Pons (tissue), 1 donor: ENCODE results near the gene FADD.

Source experiments
- DNase-seq: peaks from one replicate; pipeline ENCODE4 v3.0.0-alpha.2; 2016; ENCODE audit warnings: low spot score

The FADD gene, protein sequence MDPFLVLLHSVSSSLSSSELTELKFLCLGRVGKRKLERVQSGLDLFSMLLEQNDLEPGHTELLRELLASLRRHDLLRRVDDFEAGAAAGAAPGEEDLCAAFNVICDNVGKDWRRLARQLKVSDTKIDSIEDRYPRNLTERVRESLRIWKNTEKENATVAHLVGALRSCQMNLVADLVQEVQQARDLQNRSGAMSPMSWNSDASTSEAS

GRCh38 chr11:70202920-70203750, at the start of gene FADD:
TSS of gene FADD (plus strand) at chr11:70203296. CDS start at chr11:70203460, 164 bp downstream.
- peak; percentile 87 for DNase-seq

GRCh38 chr11:70155386-70155785, 47.7 kb upstream of the FADD start:
- DNase-seq = no peak

DNA sequence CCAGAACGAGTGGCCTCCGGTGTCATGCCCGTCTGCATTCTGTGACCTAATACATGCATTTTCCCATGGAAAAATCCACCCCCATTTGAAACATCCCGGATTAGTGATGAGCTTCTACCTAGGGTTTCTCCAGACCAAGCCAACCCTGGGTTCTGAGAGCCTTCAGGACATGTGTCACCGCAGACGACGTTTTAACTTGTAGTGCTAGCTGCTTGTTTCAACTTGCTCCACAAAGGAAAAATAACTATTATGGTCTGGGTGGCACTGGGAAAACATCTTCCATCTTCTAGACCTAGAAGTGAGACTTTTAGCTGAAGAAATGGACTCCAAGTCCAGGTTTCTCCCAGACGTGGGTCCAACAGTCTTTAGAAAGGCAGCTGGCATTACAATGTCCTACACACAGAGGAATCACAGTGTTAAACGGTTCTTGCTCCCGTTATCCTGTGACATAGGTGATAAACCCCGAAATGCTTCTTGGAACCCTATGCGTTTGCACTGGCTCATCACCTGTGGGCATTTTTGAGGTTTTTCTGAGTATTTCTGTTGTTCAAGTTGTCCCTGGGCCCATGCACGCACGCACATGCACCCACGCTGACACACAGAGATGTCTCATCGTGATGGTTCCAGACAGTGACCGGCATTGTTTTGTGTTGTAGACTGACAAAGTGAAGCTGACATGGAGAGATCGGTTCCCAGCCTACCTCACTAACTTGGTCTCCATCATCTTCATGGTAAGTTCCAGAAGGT, 46.6 kb upstream of the FADD start:
- DNase-seq = no peak

- no peak for DNase-seq
Measured at GRCh38 chr11:70158201-70158600, 44.9 kb upstream of the FADD start.

DNA sequence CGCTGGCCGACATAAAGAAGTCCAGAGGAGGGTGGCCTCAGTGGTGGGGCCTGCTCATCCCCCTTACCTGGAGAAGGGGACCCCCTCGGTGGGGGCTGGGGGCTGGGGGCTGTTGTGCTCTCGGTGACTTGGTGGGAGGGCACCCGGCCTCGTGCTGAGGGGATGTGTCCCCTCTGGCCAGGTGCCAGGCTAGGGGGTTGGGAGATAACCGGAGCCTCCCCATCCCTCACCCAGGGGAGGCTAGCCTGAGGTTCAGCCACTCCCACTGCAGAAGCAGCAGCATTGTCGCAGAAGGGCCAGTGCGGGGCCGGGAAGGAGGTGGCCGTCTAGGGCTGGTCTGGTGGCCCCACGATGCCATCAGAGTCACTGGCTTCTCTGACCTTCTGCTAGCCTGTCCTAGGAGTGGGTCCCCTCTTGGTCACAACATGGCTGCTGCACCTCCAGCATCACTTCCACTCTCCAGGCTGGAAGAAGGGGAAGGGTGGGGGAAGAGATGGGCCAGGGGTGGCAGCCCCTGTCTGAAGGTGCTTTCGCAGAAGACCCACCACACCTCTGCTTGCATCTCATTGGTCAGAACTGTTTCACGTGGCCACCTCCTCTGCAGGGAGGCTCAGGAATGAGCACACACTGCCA, 44.2 kb upstream of the FADD start:
- DNase-seq = no peak

DNA sequence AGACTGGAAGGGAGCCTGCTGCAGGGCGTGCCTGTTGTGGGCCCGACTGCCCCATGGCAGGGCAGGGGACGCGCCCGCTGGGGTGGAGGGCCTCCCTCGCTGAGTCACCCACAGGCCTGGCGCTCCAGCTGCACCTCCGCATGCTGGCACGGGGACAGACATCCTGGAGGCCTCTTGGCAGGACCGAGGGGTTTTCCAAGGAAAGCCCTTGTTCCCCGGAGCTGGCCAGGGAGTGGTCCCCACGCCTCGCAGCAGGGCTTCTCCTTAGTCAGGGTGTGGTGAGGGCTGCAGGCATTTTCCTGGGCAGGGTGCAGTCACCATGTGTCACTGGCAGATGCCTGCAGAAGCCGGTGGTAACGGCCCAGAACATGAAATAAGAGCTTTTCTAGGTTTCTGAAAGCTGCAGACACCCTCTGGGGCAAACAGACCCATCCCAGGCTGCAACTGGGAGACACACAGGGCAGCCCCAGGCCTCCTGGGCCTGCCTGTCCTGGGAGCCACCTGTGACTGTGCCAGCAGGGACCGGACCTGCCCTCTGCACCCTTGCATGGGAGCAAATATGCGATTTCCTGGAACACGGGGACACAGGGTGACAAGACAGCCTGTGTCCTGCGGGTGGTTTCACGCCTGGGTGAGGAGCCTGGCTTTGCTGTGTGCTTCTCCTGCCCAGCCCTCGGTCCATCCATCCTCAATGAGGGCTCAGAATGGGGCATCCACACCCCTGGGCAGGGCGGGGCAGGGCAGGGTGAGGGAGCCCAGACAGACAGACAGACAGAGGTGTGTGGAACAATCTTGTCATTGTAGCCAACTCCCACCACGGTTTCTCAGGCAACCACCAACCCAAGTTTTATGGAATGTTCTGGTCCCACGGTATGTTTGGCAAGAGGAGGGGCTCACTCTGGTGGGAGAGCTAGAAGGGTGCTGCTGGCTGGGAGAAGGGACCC, 43.2 kb upstream of the FADD start:
- no peak for DNase-seq

GRCh38 chr11:70161043-70161625, 42.0 kb upstream of the FADD start:
- DNase-seq = no peak

- no peak for DNase-seq
Measured at GRCh38 chr11:70164705-70165104, 38.4 kb upstream of the FADD start.

DNA sequence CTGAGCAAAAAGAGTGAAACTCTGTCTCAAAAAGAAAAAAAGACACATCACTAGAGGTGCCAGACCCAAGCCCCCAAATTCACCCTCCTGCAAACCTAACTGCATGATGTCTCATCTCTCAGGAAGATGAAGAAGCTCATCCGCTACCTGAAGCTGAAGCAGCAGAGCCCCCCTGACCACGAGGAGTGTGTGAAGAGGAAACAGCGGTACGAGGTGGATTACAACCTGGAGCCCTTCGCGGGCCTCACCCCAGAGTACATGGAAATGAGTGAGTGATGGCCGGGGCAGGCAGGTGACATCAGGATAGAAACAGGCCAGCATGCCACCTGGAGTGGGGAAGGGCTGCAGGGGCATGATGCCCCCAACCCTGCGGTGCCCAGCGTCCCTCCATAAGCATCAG, 36.0 kb upstream of the FADD start:
- DNase-seq = no peak

- DNase-seq = no peak
Measured at GRCh38 chr11:70167723-70168404, 35.2 kb upstream of the FADD start.

- DNase-seq = no peak
Measured at GRCh38 chr11:70168405-70168754, 34.7 kb upstream of the FADD start.

- DNase-seq = no peak
Measured at GRCh38 chr11:70169127-70169526, 34.0 kb upstream of the FADD start.

- no peak for DNase-seq
Measured at GRCh38 chr11:70169632-70170031, 33.5 kb upstream of the FADD start.

GRCh38 chr11:70170596-70171210, 32.4 kb upstream of the FADD start:
- DNase-seq = no peak

DNA sequence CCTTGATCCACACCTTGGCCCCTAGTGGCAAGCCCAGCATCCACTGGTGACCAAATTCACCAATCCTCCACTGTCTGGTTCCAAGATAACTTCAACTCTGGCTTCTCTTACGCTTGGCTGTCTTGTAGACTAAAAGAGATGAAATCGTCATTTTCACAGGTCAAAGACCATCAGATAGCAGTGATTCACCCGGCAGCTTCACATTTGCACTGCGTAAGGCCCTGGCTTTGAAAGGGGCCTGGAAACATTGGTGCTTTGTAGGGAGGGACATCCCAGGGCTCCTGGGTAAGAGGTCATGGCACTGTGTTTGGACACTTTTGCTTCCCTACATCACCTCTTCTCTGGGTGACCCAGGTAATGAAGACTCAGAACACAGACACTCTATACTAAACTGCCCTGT, 30.1 kb upstream of the FADD start:
- no peak for DNase-seq

DNA sequence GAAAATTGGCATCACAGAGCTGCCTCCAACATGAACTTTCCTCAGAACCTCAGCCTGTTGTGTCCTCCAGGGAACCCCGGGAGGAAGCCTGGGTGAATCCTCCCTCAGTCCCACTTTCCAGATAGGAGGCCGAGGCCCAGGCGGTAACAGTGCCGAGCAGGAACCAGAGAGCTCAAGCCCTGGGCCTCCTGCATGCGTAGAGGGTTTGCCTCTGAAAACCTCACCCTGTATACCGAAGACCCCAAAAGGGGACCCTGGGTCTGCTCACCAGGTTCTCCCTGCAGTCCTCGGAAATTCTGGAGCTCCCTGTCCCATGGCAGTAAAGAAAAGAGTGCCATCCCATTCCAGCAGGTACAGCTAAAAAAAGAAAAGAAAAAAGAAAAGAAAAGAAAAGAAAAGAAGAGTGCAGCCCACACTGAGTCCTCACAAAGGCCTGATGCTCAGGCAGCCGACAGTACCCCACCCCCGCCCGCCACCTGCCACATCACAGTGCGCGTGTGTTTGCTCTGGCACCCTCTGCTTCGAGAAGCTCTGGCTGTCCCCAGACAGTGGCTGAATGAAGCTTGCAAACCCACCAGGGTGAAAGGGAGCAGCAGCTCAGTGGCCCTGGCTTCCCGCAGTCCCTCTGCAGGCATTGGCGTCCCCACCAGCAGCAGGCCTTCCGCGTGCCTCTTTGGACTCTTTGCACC, 28.4 kb upstream of the FADD start:
- DNase-seq = no peak

GRCh38 chr11:70175236-70175698, 27.8 kb upstream of the FADD start:
- DNase-seq = no peak

DNA sequence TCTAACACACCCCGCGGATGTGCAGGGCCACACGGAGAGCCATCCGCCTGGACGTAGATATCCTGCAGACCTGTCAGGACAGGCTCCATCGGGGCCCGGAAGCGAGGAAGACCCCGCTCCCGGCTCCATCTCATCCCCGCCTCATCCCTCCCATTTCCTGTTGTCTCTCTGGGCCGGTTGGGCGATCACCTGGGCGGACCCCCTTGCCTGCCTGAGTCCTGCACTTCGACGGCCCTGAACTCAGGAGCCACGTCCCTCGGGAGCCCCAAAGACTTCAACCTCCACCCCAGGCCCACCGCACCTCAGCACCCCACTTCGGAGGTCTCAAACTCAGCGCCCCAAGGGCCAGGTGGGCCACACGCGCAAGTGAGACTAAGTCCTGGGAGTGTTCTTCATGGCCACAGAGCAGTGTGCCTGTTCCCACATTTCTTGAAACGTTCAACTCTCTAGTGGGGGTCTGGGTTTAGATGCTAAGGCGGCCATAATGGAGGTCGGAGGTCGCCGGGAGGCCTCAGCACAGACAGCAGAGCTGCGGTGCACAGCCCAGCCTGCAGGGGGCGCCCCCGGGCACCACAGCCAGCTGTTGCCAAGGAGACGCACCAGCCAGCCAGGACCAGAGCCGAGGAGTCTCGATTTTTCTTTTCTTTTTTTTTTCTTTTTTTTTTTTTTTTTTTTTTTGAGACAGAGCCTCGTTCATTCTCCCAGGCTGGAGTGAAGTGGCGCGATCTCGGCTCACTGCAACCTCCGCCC, 26.0 kb upstream of the FADD start:
- DNase-seq = no peak

GRCh38 chr11:70180906-70181305, 22.2 kb upstream of the FADD start:
- no peak for DNase-seq
